HG02763 (cell line): ENCODE measurements around the gene SZRD1.
A peak's percentile ranks its signal among the peaks of the same experiment; 100 is the strongest.
"Not testable (repeated sequence)": the region's sequence is repeated elsewhere in the genome, so short reads cannot be mapped to it uniquely, and the experiment has no call there.

Experiments used
- ATAC-seq: cut with Tn5 transposase; IDR thresholded peaks from one replicate; pipeline ENCODE4 v1.9.1; 2021; ENCODE audit warnings: mild to moderate bottlenecking, moderate library complexity; ENCODE audit not compliant: unreplicated experiment

The SZRD1 gene, protein sequence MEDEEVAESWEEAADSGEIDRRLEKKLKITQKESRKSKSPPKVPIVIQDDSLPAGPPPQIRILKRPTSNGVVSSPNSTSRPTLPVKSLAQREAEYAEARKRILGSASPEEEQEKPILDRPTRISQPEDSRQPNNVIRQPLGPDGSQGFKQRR

DNA sequence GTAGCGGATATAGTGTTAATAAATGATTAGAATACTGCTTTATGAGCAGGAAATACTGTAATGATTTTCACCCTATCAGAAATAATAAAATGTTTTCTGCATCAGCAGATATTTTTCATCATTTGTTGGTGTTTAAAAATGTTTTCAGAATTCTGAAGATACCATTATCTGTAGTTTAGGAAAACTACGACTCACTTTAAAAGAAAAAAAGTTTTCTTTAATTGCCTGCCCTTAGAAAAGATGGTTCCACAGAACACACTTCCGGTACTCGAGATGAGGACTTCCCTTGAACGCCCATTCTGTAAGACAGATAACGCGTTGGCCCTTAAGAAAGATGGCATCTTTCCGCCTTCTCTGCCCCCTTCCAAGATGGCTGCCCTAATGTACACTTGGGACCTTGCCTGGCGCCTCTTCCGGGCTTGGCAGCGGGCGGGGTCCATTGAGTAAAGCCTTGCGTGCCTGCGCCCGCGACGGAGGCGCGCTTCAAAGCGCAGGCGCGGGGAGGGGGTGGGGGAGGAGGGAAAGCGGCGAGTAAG lies at the start of gene SZRD1:
SZRD1 (plus strand) TSS at position 521 of the 536 bp plus-strand sequence. CDS start 16 bp downstream, outside the sequence.
- peak; percentile 80 for ATAC-seq

DNA sequence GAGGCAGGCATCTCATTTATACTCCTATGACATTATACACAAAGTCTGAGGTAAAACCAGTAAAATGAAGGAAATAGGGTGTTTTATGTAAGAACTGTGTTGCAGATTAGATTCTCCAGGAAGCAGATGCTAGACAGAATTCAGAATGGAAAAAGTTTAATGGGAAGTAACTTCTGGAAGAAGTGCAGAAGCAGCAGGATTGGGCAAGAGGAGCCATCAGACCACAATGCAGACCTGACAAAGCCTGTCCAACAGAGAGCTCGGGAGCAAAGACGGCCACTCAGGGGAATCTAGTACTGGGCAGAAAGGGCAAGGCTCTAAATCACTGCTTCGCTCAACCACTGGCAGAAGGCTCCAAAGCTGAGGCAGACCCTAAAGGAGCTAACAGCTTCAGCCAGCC lies 48.5 kb upstream of the SZRD1 start:
- no peak for ATAC-seq

DNA sequence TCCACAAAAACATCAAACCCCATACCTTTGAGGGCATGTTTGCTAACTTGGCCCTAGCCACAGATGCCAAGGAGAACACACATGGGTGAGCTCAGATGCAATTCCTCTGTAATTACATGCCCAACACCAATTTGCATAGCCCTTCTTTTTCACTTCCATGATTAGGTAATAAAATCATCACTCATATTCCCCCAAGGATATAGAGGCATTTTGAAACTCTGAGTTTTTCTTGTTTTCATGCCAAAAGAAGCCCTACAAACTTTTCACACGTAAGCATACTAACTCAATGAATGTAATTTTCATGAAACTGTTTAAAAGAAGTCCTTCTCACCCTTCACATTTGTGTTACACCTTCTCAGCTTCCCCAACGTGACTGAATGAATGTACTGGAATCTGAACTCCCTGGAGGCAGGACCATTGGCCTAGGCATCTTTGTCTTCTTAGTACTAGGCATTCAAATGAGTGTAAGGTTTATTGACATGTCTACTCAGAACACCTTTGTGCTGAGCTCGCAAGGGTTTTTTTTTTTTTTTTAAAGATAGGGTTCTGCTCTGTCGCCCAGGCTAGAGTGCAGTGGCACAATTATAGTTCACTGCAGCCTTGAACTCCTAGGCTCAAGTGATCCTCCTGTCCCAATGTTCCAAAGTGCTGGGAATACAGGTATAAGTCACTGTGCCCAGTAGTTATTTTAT lies 45.7 kb upstream of the SZRD1 start:
- ATAC-seq, result no peak

DNA sequence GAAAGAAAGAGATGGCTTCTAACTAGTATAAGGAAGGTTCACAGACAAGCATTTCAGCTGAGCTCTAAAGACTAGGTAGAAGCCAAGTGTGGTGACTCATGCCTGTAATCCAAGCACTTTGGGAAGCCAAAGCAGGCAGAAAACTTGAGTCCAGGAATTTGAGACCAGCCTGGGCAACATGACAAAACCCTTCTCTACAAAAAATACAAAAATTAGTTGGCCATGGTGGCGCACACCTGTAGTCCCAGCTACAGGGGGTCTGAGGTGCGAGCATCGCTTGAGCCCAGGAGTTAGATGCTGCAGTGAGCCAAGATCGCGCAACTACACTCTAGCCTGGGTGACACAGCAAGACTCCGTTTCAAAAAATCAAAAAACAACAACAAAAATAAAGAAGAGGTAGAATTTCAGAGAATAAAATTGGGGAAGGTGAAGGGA lies 42.6 kb upstream of the SZRD1 start:
- ATAC-seq, result no peak

DNA sequence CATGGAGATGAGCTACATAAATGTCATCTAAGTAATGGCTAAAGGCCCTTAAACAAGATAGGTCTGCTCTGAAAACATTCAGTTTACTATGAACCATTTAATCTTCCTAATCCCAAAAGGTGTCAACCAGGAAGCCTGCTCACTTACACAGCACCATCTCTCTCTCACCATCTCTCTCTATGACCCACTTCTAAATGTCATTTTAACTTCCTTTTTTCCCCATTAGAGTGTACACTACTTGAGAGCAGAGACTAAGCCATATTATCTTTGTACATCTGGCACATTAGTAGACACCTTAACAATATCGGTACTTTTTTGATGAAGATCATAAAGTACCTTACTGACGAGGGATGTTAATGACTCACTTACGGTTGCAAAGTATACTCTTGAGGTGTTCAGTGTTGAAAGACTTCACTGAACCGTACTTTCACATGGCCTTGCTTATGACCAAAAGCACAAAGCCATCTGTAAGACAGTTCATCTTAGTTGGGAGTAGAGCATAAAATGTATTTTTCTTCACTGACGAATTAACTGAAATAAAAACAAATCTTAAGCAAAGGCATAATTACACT lies 40.1 kb upstream of the SZRD1 start:
- ATAC-seq, result no peak

DNA sequence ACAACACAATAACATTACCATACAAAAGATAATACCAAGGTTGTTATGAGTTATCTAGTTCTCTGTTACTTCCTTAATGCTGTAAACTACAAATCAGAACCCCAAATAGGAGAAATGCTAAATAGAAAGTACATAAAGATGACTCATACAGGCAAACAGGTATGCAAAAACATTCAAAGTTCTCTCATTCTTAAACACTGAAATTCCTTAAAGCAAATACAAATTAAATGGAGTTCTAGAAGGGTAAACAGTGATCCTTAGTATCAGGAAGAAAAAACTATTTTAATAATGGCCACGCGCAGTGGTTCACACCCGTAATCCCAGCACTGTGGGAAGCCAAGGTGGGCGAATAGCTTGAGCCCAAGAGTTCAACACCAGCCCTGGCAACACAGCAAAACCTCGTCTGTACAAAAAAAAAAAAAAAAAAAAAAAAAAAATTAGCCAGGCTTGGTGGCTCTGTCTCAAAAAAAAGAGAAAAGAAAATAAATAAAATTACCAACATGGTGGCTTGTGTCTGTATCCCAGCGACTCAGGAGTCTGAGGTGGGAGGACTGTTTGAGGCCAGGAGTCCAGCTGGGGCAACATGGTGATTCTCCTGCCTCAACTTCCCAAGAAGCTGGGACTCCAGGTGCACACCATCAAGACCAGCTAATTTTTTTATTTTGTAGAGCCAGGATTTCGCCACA lies 32.2 kb upstream of the SZRD1 start:
- ATAC-seq, result no peak

DNA sequence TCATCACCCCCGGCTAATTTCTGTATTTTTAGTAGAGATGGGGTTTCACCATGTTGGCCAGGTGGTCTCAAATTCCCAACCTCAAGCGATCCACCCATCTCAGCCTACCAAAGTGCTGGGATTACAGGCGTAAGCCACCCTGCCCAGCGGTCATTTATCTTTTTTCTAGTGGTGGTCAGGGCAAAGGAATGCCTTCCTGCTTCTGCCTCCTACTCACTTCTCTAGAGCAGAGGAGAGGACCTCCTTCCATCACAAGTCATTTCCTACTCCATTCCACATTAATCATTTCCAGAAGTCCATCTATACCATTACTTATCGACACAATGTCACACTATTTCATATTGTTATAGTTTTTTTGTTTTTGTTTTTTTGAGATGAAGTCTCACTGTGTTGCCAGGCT lies 28.1 kb upstream of the SZRD1 start:
- no peak for ATAC-seq

DNA sequence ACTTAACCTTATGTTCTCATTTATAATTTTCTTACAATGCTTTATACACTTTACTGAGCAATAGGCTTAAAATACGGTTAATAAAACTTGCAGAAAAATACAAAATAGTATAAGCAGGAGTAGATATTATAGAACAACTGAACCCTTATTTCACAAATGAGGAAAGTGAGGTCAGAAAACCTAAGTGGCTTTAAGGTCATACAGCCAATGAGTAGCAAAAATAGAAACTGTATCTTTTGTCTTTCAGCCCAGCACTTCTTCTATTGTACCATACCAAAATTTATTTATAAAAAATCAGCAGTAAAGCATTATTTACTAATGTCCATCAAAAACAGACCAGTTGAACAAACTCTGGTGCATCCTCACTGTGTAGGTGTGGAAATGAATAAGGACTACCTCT lies 26.4 kb upstream of the SZRD1 start:
- no peak for ATAC-seq

DNA sequence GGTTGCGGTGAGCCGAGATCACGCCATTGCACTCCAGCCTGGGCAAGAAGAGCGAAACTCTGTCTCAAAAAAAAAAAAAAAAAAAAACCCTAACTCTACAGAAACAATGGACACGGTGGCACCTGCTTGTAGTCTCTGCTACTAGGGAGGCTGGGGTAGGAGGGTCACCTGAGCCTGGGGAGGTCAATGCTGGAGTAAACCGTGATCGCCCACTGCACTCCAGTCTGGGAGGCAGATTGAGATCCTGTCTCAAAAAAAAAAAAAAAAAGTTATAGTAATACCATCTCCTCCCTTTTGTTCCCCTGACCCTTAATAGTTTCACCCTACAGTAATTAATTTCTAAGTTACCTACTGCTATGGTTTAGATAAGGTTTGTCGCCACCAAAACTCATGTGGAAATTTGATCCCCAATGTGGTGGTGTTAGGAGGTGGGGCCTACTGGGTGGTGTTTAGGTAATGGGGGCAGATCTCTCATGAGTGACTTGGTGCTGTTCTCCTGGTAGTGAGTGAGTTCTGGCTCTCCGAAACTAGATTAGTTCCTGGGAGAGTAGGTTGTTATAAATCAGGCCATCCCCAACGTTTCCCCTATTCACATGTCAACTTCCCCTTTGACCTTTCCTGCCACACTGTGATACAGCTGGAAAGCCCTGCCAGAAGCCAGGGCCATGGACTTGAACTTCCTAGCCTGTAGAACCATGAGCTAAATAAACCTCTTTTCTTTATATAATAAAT lies 24.5 kb upstream of the SZRD1 start:
- no peak for ATAC-seq

DNA sequence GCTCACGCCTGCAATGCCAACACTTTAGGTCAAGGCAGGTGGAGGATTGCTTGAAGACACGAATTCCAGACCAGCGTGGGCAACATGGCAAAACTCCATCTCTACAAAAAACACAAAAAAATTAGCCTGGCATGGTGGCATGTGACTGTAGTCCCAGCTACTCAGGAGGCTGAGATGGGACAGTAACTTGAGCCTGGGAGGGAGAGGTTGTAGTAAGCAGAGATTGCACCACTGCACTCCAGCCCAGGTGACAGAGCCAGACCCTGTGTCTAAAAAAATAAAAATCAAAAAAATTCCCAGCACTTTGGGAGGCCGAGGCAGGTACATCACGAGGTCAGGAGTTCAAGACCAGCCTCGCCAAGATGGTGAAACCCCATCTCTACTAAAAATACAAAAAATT lies 23.8 kb upstream of the SZRD1 start:
- ATAC-seq, result not testable (repeated sequence)

DNA sequence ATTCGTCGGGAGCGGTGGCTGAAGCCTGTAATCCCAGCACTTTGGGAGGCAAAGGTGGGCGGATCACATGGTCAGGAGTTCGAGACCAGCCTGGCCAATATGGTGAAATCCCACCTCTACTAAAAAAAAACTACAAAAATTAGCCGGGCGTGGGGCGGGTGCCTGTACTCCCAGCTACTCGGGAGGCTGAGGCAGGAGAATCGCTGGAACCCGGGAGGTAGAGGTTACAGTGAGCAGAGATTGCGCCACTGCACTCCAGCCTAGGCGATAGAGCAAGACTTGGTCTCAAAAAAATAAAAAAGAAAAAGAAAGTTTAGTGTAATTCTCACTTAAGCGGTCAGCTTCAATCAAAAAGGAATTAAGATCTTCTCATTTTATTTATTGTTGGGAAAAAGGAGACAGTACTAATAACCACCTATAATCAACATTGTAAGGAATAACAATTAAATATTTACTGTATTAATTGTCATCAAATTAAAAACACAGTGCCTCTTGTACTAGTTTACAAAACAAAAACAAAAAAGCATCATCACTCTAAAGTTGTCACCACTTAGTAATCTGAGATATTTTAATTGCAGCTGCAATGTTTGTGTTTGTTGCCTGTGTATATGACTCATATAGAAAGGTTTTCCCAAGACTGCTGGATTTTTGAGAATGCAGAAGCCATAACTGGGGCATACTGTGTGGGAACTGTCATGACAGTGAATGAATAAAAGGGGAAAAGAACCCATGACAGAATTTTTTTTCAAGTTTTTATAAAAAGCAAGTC lies 18.4 kb upstream of the SZRD1 start:
- no peak for ATAC-seq

DNA sequence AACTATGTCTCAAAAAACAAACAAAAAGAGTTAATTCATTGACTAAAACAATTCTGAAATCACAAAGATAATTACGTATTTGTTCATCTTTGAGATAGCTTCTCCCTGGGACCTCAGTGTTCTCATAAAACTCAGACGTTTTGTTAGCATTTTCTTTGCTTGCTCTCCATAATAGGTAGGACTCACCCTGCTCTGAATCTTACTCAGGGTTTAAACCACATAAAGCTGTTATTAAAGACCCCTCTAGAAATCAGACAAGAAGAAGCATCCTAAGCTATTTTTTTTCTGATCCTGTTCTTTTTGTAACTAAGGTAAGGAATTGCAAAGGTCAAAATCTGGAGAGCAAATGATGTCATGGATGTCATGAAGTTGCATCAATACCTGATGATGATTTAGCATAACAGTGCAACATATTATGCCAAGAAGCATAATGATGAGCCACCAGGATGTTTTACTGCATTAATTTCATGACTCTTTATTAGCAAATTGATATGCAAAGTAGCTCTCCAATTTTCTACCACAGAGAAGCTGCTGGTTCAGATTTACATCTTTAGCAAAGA lies 17.1 kb upstream of the SZRD1 start:
- ATAC-seq, result no peak

DNA sequence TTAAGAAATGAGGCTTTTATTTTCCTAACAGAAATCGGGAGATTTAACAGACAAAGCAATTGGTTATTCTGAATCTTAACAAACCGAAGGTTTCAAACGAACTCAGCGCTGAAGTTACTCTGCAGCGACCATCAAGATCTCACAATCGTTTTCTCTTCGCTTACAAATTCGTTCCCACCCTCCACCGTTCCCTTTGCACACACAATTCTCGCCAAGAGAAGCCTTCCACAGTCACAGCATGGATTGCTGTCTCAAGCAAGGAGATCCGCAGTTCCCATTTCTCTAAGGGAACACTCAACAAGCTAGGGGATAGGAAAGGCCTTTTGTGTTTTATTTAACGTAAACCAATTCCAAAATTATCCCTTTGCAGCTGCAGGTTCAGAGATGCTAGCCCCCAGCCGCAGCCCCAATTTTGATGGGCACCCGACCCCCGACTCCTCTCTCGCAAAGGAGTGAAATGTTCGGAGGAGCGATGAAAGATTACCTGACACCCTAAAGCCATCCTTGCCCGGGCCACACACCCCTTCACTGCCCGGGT lies 15.5 kb upstream of the SZRD1 start:
- ATAC-seq, result no peak

DNA sequence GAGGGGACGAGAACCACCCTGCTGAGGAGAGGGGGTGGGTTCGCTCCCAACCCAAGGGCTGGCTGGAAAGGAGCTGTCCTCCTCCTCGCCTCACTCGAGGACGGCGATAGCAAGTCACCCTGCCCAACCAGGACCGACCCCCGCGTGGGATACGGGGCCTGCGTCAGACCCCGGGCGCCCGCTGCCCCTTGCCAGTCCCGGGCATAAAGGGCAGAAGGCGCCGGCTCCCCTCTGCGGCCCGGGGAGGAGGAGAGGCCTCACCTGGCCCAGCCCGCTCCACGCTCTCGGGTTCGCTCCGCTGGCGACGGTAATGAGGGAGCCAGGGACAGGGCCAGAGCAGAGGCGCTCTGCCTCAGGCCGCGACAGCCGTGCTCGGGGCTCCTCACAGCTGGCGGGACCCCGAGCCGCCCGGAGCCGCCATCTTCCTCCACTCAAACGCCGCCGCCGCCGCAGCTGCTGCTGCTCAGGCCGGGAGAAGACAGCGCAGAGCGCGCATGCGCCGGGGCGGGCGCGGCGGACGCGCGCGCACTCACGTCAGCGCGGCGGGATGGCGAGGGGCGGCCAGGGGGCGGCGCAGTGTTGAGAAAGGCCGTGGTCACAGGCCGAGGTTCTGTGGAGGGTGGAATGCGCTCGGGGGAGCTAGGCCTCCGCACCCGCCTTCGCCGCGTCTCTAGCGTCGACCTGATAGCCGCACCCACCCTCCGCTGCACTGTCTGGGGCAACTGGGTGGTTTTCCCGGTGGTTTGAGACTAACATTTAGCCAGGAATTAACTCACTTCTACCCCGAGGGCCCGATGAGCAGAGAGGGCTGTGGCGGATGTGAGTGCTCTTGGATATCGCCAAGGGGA lies 14.8 kb upstream of the SZRD1 start, which contains the start of gene FBXO42:
FBXO42 (minus strand) TSS at position 487 of the 848 bp plus-strand sequence. CDS start 37,062 bp downstream, outside the sequence.
- peak; percentile 89 for ATAC-seq

DNA sequence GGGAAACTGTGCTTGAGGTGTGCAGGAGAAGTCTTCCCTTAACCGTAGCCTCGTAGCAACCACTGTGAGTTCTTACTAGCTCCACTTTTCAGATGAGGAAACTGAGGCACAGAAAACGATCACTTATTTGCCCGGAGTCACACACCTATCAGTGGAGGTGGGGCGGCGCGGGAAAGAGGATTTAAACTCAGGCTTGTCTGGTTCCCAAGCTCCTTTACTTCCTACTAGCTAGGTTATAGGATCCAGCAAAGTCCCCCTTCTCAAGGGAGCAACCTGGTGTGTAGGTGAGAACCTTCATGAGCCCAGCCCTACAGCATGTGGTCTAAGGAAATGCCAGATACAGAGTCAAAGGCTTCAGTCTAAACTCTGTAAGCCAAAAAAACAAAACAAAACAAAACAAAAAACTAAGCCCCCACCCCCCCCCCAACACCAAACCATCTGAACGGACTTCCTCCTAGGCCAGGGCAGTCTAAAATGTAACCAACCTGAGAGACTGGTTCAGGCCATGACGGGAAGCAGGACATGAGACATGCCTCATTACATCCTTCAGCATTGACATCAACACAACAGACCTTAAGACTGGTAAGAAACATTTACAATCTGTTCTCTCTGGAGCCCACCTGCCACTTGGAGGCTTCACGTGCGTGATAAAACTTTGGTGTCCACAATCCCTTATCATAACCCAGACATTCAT lies 14.1 kb upstream of the SZRD1 start:
- no peak for ATAC-seq

DNA sequence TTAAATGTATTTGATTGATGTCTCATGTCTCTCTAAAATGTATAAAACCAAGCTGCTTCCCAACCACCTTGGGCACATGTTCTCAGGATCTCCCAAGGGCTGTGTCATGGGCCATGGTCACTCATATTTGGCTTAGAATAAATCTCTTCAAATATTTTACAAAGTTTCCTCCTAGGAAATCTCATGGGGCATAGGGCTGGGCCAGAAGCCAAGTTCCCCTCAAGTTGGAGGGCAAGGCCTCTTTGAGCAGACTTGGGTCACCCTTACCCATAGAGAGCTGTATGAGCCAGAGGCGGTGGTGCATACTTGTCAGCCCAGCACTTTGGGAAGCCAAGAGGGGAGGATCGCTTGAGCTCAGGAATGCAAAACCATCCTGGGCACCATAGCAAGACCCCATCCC lies 12.4 kb upstream of the SZRD1 start:
- ATAC-seq, result no peak

DNA sequence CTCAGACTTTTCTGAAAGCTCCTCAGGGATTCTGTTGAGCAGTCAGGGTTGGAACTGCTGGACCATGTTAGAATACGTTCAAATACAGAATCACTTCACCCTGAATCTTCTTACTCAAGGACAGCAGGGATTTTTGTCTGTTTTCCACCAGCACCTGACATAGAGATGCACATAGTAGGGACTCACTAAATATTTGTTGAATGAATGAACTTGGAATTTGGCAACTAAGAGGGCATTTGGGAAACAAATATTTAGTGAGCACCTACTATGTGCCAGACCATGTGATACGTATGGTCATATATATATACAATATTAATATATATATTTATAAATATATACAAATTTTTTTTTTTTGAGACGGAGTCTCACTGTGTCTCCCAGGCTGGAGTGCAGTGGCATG lies 10.2 kb upstream of the SZRD1 start:
- no peak for ATAC-seq

DNA sequence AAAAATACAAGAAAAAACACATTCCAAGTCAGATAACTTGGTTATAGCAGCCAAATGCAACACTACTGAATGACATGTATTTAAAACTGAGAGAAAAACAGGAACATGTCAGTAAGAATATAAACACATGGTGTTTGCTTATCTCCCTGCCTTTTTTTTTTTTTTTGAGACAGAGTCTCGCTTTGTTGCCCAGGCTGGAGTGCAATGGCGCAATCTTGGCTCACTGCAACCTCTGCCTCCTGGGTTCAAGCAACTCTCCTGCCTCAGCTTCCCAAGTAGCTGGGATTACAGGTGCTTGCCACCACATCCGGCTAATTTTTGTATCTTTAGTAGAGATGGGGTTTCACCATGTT lies 1.9 kb upstream of the SZRD1 start:
- not testable (repeated sequence) for ATAC-seq
